ENCODE measurements around the gene TUFT1.

Gene TUFT1

GRCh38 chr1:151502859-151503780 lies 37.0 kb upstream of the TUFT1 start:
- Histone ChIP-seq H3K4me3 (ENCODE audit: low read depth, low read length) (no peak overlapping the region), H3K27me3 (ENCODE audit: insufficient read depth, low read depth, severe bottlenecking) (no peaks in the 10 kb centered on the region), H3K36me3 (no peaks in the 10 kb centered on the region), H3K9me3 (ENCODE audit: severe bottlenecking) (no peaks in the 10 kb centered on the region), H3K27ac (no peak overlapping the region)
- no peak for TF ChIP-seq CTCF (IDR thresholded peaks at IDR 0.05; ENCODE audit: low read depth, low read length)
- no peak for DNase-seq

GRCh38 chr1:151504252-151504651 lies 35.9 kb upstream of the TUFT1 start:
- no peaks in the 10 kb centered on the region for H3K9me3 ChIP-seq (ENCODE audit: severe bottlenecking)
- no peaks in the 10 kb centered on the region for H3K27me3 ChIP-seq (ENCODE audit: insufficient read depth, low read depth, severe bottlenecking)
- no peak overlapping the region for H3K4me3 ChIP-seq (ENCODE audit: low read depth, low read length)
- TF ChIP-seq CTCF (IDR thresholded peaks at IDR 0.05; ENCODE audit: low read depth, low read length), result no peak
- no peak overlapping the region for H3K27ac ChIP-seq
- H3K36me3 ChIP-seq, result no peaks in the 10 kb centered on the region
- DNase-seq, result no peak

GRCh38 chr1:151504759-151505158 lies 35.4 kb upstream of the TUFT1 start:
- Histone ChIP-seq H3K4me3 (ENCODE audit: low read depth, low read length) (no peak overlapping the region), H3K27ac (no peak overlapping the region), H3K9me3 (ENCODE audit: severe bottlenecking) (no peaks in the 10 kb centered on the region), H3K27me3 (ENCODE audit: insufficient read depth, low read depth, severe bottlenecking) (no peaks in the 10 kb centered on the region), H3K36me3 (no peaks in the 10 kb centered on the region)
- no peak for TF ChIP-seq CTCF (IDR thresholded peaks at IDR 0.05; ENCODE audit: low read depth, low read length)
- no peak for DNase-seq

DNA sequence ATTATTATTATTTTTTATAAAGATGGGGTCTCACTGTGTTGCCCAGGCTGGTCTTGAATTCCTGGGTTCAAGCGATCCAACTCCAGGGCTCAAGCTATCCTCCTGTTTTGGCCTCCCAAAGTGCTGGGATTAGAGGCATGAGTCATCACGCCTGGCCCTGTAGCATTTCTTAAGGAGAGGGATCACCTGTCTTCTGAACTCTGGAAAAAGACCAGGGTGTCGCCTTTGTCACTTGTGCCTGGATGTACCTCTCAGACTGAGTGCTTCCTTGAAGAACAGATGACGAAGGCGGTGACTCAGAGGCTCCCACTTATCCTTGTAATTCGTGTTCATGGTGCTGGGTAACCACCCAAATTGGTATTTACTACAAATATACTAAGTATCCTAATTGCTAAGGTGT lies 31.3 kb upstream of the TUFT1 start:
- H3K36me3 ChIP-seq, result no peaks in the 10 kb centered on the region
- H3K9me3 ChIP-seq (ENCODE audit: severe bottlenecking), result no peaks in the 10 kb centered on the region
- no peak overlapping the region for H3K4me3 ChIP-seq (ENCODE audit: low read depth, low read length)
- no peak overlapping the region for H3K27ac ChIP-seq
- no peak for TF ChIP-seq CTCF (IDR thresholded peaks at IDR 0.05; ENCODE audit: low read depth, low read length)
- no peak for DNase-seq
- H3K27me3 ChIP-seq (ENCODE audit: insufficient read depth, low read depth, severe bottlenecking), result peaks cover 30% of the 10 kb centered on the region

DNA sequence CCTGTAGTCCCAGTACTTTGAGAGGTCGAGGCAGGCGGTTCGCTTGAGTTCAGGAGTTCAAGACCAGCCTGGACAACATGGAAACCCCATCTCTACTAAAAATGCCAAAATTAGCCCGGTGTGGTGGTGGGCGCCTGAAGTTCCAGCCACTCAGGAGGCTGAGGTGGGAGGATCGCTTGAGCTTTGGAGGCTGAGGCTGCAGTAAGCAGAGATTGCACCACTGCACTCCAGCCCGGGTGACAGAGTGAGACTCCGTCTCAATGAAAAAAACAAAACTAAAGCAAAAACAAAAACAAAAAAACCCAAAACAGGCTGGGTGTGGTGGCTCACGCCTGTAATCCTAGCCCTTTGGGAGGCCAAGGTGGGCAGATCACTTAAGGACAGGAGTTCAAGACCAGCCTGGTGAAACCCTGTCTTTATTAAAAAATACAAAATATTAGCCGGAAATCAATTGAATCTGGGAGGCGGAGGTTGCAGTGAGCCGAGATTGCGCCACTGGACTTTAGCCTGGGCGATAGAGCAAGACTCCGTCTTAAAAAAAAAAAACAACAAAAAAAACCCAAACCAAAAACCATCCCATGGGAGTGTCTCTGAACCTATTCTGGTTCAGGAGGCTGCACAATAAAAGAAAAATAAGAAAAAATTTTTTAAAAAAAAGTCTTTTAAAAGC lies 30.6 kb upstream of the TUFT1 start:
- no peak for DNase-seq
- H3K27me3 ChIP-seq (ENCODE audit: insufficient read depth, low read depth, severe bottlenecking), result peaks cover 33% of the 10 kb centered on the region
- TF ChIP-seq CTCF (IDR thresholded peaks at IDR 0.05; ENCODE audit: low read depth, low read length), result no peak
- H3K36me3 ChIP-seq, result no peaks in the 10 kb centered on the region
- no peak overlapping the region for H3K4me3 ChIP-seq (ENCODE audit: low read depth, low read length)
- no peak overlapping the region for H3K27ac ChIP-seq
- H3K9me3 ChIP-seq (ENCODE audit: severe bottlenecking), result no peaks in the 10 kb centered on the region
